Activated CD8-positive, alpha-beta T cell treated with anti-CD3 and anti-CD28 coated beads for 36 hours (primary cell): ENCODE results near the gene USP43. TPM values are rescaled to one million over a fixed set of nuclear protein-coding genes. Genes with fewer than 3 reads are reported as not detected.
"Not testable (repeated sequence)": the region's sequence is repeated elsewhere in the genome, so short reads cannot be mapped to it uniquely, and the experiment has no call there.

Experiments used
- ATAC-seq: fragments of 200-7000 bp; cut with Tn5 transposase; one replicate; pipeline ENCODE4 v1.10.0; 2021; ENCODE audit warnings: mild to moderate bottlenecking, moderate library complexity
- CTCF ChIA-PET: fragments of 350-600 bp; sonication (Branson Sonifier 250); formaldehyde crosslinking; loops from one replicate; lab custom pipeline; 2021; ENCODE audit warnings: antibody characterized with exemption; lab: Charles Lee
- POLR2A ChIA-PET: fragments of 350-600 bp; sonication (Branson Sonifier 250); formaldehyde crosslinking; loops from one replicate; lab custom pipeline; 2021; ENCODE audit warnings: antibody characterized with exemption; lab: Charles Lee
- DNase-seq: peaks from one replicate; pipeline ENCODE4 v3.0.0-alpha.2; 2020
- H3K27ac Mint-ChIP-seq: one replicate; pipeline ENCODE4 v1.8.0; 2021; ENCODE audit warnings: mild to moderate bottlenecking, mixed read lengths
- H3K27me3 Mint-ChIP-seq: one replicate; pipeline ENCODE4 v1.8.0; 2021; ENCODE audit warnings: mixed read lengths
- H3K36me3 Mint-ChIP-seq: one replicate; pipeline ENCODE4 v1.8.0; 2021; ENCODE audit warnings: low read depth, mixed read lengths
- H3K4me1 Mint-ChIP-seq: one replicate; pipeline ENCODE4 v1.8.0; 2021; ENCODE audit warnings: low read depth, mixed read lengths
- H3K4me3 Mint-ChIP-seq: one replicate; pipeline ENCODE4 v1.8.0; 2021; ENCODE audit warnings: mild to moderate bottlenecking, moderate library complexity, mixed read lengths
- H3K9me3 Mint-ChIP-seq: one replicate; pipeline ENCODE4 v1.8.0; 2021; ENCODE audit warnings: mixed read lengths
- CTCF ChIP-seq: fragments of 200-600 bp; IDR thresholded peaks from one replicate; pipeline ENCODE4 v1.8.0; 2022; ENCODE audit warnings: antibody characterized with exemption, mild to moderate bottlenecking
- intact Hi-C: fragments of 100-400 bp; cut with micrococcal nuclease; formaldehyde crosslinking; loops from one replicate; pipeline ENCODE4 v1.10.0; 2022
- total RNA-seq, 2 experiments: library from RNA; stranded (reverse); gene quantifications; one replicate each; pipeline ENCODE4 v1.2.3, GENCODE V29; 2021

USP43 gene
- under 1 TPM; 0.38 to 0.43 TPM for total RNA-seq

GRCh38 chr17:9644910-9645751, at the start of gene USP43:
Gene USP43, plus strand, starts transcription at chr17:9645517. Its CDS starts 116 bp downstream, at chr17:9645633.
- CTCF ChIA-PET = interaction anchor here (0.7 kb wide), 1 partner anchor 68 kb away, joined by 3 read pairs; no protein-coding TSS in a partner anchor
- Mint-ChIP-seq H3K27me3 (peaks cover 41% of the 10 kb centered on the region), H3K4me1 (peaks cover 19% of the 10 kb centered on the region), H3K27ac (no peak within 1 kb of the TSS), H3K9me3 (peaks cover 2% of the 10 kb centered on the region), H3K36me3 (no peaks in the 10 kb centered on the region), H3K4me3 (peak within 1 kb of the TSS; percentile 78)
- ATAC-seq (peak; percentile 73), DNase-seq (peak; percentile 66)
- intact Hi-C loops = loop anchor here (10.0 kb wide), 1 partner anchor 620 kb away; the partner anchor contains the start of gene NTN1
- no peak for TF ChIP-seq CTCF
- POLR2A ChIA-PET = no interaction called here

DNA sequence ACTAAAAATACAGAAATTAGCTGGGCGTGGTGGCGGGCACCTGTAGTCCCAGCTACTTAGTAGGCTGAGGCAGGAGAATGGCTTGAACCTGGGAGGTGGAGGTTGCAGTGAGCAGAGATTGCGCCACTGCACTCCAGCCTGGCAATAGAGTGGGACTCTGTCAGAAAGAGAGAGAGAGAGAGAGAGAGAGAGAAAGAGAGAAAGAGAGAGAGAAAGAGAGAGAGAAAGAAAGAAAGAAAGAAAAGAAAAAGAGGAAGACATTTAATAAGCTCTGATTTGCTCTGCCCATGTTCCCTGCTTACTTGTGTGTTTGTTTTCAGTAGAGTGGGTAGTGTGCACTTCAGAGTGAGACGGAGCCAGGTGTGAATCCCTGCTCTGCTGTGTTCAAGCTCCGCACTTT, 47.7 kb upstream of the USP43 start:
- H3K9me3 Mint-ChIP-seq, H3K36me3 Mint-ChIP-seq, intact Hi-C loops, ATAC-seq, CTCF ChIA-PET, H3K27me3 Mint-ChIP-seq, H3K27ac Mint-ChIP-seq, DNase-seq, POLR2A ChIA-PET, H3K4me1 Mint-ChIP-seq, H3K4me3 Mint-ChIP-seq: not testable (repeated sequence)

- TF ChIP-seq CTCF = no peak
- DNase-seq = no peak
- H3K36me3 Mint-ChIP-seq = no peaks in the 10 kb centered on the region
- ChIA-PET CTCF (no interaction called here), POLR2A (no interaction called here)
- no peak for ATAC-seq
- no peak overlapping the region for H3K27ac Mint-ChIP-seq
- intact Hi-C loops = no loop called here
- no peaks in the 10 kb centered on the region for H3K4me1 Mint-ChIP-seq
- no peak overlapping the region for H3K4me3 Mint-ChIP-seq
- H3K27me3 Mint-ChIP-seq = peaks cover 9% of the 10 kb centered on the region
- H3K9me3 Mint-ChIP-seq = no peaks in the 10 kb centered on the region
Observed at GRCh38 chr17:9598661-9599060, 46.7 kb upstream of the USP43 start.

DNA sequence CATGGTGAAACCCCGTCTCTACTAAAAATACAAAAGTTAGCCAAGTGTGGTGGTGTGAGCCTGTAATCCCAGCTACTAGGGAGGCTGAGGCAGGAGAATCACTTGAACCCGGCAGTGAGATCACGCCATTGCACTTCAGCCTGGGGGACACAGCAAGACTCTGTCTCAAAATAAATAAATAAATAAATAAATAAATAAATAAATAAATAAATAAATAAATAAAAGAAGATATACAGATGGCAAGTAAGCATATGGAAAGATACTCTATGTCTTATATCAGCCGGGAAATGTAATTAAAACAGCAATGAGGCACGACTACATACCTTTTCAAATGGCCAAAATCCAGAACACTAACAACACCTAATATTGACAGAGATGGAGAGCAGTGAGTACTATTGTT, 40.7 kb upstream of the USP43 start:
- H3K4me1 Mint-ChIP-seq, H3K4me3 Mint-ChIP-seq, H3K9me3 Mint-ChIP-seq, DNase-seq, ATAC-seq, H3K27ac Mint-ChIP-seq, POLR2A ChIA-PET, intact Hi-C loops, H3K36me3 Mint-ChIP-seq, CTCF ChIA-PET: not testable (repeated sequence)
- peaks cover 15% of the 10 kb centered on the region for H3K27me3 Mint-ChIP-seq

DNA sequence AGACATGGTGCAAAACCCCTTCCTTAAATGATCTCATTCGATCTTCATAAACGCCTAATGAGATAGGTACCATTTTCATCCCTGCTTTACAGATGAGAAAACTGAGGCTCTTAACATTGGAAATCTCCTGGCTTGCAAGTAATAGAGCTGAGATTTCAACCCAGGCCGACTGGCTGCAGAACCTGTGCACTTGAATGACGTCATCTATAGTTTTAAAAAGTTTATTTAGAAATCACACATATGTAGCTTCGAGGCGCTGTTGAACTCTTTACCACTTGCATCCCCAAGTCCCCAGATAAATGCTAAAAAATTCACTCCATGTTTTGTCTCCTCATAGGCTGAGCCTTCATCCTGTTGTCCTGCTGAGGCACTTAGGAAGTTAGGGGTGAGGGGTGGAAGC, 38.9 kb upstream of the USP43 start:
- intact Hi-C loops = no loop called here
- Mint-ChIP-seq H3K9me3 (no peaks in the 10 kb centered on the region), H3K4me1 (no peaks in the 10 kb centered on the region), H3K4me3 (no peak overlapping the region), H3K27ac (no peak overlapping the region), H3K36me3 (no peaks in the 10 kb centered on the region), H3K27me3 (peaks cover 15% of the 10 kb centered on the region)
- POLR2A ChIA-PET = no interaction called here
- CTCF ChIA-PET = no interaction called here
- no peak for TF ChIP-seq CTCF
- no peak for ATAC-seq
- no peak for DNase-seq

DNA sequence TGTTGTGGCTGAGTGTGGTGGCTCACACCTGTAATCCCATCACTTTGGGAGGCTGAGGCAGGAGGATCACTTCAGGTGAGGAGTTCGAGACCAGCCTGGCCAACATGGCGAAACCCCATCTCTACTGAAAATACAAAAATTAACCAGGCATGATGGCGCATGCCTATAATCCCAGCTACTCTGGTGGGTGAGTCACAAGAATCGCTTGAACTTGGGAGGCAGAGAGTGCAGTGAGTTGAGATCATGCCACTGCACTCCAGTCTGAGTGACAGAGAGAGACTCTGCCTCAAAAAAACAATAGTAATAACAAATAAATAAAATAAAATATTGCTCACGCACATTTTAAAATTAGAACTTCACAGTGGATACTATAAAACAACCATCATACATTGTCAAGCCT, 38.3 kb upstream of the USP43 start:
- H3K4me3 Mint-ChIP-seq, POLR2A ChIA-PET, CTCF ChIA-PET, H3K27ac Mint-ChIP-seq, ATAC-seq, H3K36me3 Mint-ChIP-seq, H3K4me1 Mint-ChIP-seq, intact Hi-C loops, DNase-seq, H3K9me3 Mint-ChIP-seq: not testable (repeated sequence)
- peaks cover 15% of the 10 kb centered on the region for H3K27me3 Mint-ChIP-seq
